ENCODE results near the gene S100A7A. TPM values are rescaled to one million over a fixed set of nuclear protein-coding genes. Genes with fewer than 3 reads are reported as not detected.

The S100A7A gene
- total and polyA plus RNA-seq, 2 donors (not counting 1 experiment from before 2014, with no cell fraction given): not detected

- ChIA-PET CTCF (no interaction called here), POLR2A (no interaction called here)
- H3K27ac ChIP-seq (ENCODE audit: low read length in 2 of 2): no peak overlapping the region
- DNase-seq (no peak), ATAC-seq (ENCODE audit: low read depth) (no peak)
- no peaks in the 10 kb centered on the region for H3K4me1 ChIP-seq (ENCODE audit: control insufficient read depth in 2 of 2, insufficient read depth in 2 of 2, low read length in 2 of 2)
- Mint-ChIP-seq H3K27me3 (peaks cover 19% of the 10 kb centered on the region), H3K4me1 (no peaks in the 10 kb centered on the region), H3K27ac (no peak overlapping the region), H3K9me3 (ENCODE audit: insufficient read depth) (no peaks in the 10 kb centered on the region), H3K4me3 (no peak overlapping the region)
- WGBS (ENCODE audit: insufficient coverage): 88% methylated on average over 1 of the region's 1 CpG
- intact Hi-C loops (cut with micrococcal nuclease): no loop called here
- H3K4me2 ChIP-seq (replicated peaks; ENCODE audit: low read depth, low read length, poor library complexity, severe bottlenecking): no peak overlapping the region
- TF ChIP-seq CTCF (IDR thresholded peaks at IDR 0.05) (no peak), EZH2 (IDR thresholded peaks at IDR 0.05; ENCODE audit: borderline replicate concordance, insufficient read depth, low read depth, low read length, poor library complexity, severe bottlenecking) (no peak)
- no peaks in the 10 kb centered on the region for H3K79me2 ChIP-seq (ENCODE audit: control insufficient read depth, insufficient read depth, low read length)
- no peak overlapping the region for H3K4me3 ChIP-seq (ENCODE audit: control extremely low read depth in 1 of 5, extremely low read depth in 1 of 5, insufficient read depth in 1 of 5, low read depth in 2 of 5, low read length in 4 of 5)
- no peaks in the 10 kb centered on the region for H3K36me3 ChIP-seq (replicated peaks in 1 of 2; ENCODE audit: control extremely low read depth in 1 of 2, control insufficient read depth in 1 of 2, extremely low read depth in 1 of 2, insufficient read depth in 2 of 2, low read length in 1 of 2)
- peaks cover 0 to 13% (median 2%) of the 10 kb centered on the region in 4 experiments for H3K27me3 ChIP-seq (replicated peaks in 1 of 4; ENCODE audit: control extremely low read depth in 1 of 4, control insufficient read depth in 3 of 4, insufficient read depth in 4 of 4, low read length in 3 of 4)
- H4K20me1 ChIP-seq (ENCODE audit: control insufficient read depth, insufficient read depth, low read length, poor library complexity, severe bottlenecking): no peaks in the 10 kb centered on the region
- H3K9me3 ChIP-seq (ENCODE audit: control extremely low read depth in 1 of 3, control insufficient read depth in 2 of 3, insufficient read depth in 1 of 3, low read length in 2 of 3): no peaks in the 10 kb centered on the region
- no peak overlapping the region for H2AFZ ChIP-seq (ENCODE audit: insufficient read depth, low read depth, low read length, poor library complexity, severe bottlenecking)
- H3K9ac ChIP-seq (ENCODE audit: low read length): no peak overlapping the region
Observed at GRCh38 chr1:153371231-153371630, 45.1 kb upstream of the S100A7A start.

- ChIA-PET CTCF (no interaction called here), POLR2A (no interaction called here)
- Histone ChIP-seq H3K4me2 (replicated peaks; ENCODE audit: low read depth, low read length, poor library complexity, severe bottlenecking) (no peak overlapping the region), H3K79me2 (ENCODE audit: control insufficient read depth, insufficient read depth, low read length) (no peaks in the 10 kb centered on the region), H4K20me1 (ENCODE audit: control insufficient read depth, insufficient read depth, low read length, poor library complexity, severe bottlenecking) (no peaks in the 10 kb centered on the region), H3K27ac (ENCODE audit: low read length in 2 of 2) (no peak overlapping the region), H3K4me3 (ENCODE audit: control extremely low read depth in 1 of 5, extremely low read depth in 1 of 5, insufficient read depth in 1 of 5, low read depth in 2 of 5, low read length in 4 of 5) (no peak overlapping the region), H3K9me3 (ENCODE audit: control extremely low read depth in 1 of 3, control insufficient read depth in 2 of 3, insufficient read depth in 1 of 3, low read length in 2 of 3) (no peaks in the 10 kb centered on the region), H3K4me1 (ENCODE audit: control insufficient read depth in 2 of 2, insufficient read depth in 2 of 2, low read length in 2 of 2) (no peaks in the 10 kb centered on the region), H2AFZ (ENCODE audit: insufficient read depth, low read depth, low read length, poor library complexity, severe bottlenecking) (no peak overlapping the region), H3K27me3 (replicated peaks in 1 of 4; ENCODE audit: control extremely low read depth in 1 of 4, control insufficient read depth in 3 of 4, insufficient read depth in 4 of 4, low read length in 3 of 4) (peaks cover 0 to 13% (median 2%) of the 10 kb centered on the region in 4 experiments), H3K36me3 (replicated peaks in 1 of 2; ENCODE audit: control extremely low read depth in 1 of 2, control insufficient read depth in 1 of 2, extremely low read depth in 1 of 2, insufficient read depth in 2 of 2, low read length in 1 of 2) (no peaks in the 10 kb centered on the region), H3K9ac (ENCODE audit: low read length) (no peak overlapping the region)
- no peak overlapping the region for H3K27ac Mint-ChIP-seq
- ATAC-seq (ENCODE audit: low read depth) (no peak), DNase-seq (no peak)
- no peaks in the 10 kb centered on the region for H3K4me1 Mint-ChIP-seq
- WGBS (ENCODE audit: insufficient coverage): no CpG with 5 or more reads among the region's 2 CpGs
- no peaks in the 10 kb centered on the region for H3K9me3 Mint-ChIP-seq (ENCODE audit: insufficient read depth)
- H3K4me3 Mint-ChIP-seq: no peak overlapping the region
- TF ChIP-seq EZH2 (IDR thresholded peaks at IDR 0.05; ENCODE audit: borderline replicate concordance, insufficient read depth, low read depth, low read length, poor library complexity, severe bottlenecking): no peak
- no peak for TF ChIP-seq CTCF (IDR thresholded peaks at IDR 0.05)
- intact Hi-C loops (cut with micrococcal nuclease): no loop called here
- peaks cover 19% of the 10 kb centered on the region for H3K27me3 Mint-ChIP-seq
Observed at GRCh38 chr1:153372571-153372970, 43.7 kb upstream of the S100A7A start.

Measured in B cell (primary cell).